ENCODE data around the gene DMPK.

Gene DMPK

DNA sequence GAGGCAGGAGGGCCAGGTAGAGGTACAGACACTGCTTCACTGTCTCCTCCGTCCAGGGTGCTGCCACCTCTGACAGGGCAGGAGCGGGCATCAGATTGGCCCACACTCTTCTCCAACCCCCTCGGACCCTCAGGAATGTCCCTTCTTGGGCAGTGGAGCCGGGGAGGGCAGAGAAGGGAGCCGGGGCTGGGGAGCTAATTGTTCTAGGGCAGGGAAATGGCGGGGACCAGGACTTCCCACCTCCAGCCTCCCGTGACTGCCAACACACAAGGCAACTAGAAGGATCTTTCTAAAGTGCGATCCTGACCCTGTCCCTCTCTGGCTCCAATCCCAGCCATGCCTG, 42.9 kb upstream of the DMPK start:
- no peak for TF ChIP-seq CTCF (IDR thresholded peaks at IDR 0.05; ENCODE audit: low read depth, low read length)
- DNase-seq (ENCODE audit: low read depth in 2 of 2), result no peak
- H3K4me3 ChIP-seq (replicated peaks in 1 of 2; ENCODE audit: low read depth in 2 of 2, low read length in 2 of 2), result no peak overlapping the region

DNA sequence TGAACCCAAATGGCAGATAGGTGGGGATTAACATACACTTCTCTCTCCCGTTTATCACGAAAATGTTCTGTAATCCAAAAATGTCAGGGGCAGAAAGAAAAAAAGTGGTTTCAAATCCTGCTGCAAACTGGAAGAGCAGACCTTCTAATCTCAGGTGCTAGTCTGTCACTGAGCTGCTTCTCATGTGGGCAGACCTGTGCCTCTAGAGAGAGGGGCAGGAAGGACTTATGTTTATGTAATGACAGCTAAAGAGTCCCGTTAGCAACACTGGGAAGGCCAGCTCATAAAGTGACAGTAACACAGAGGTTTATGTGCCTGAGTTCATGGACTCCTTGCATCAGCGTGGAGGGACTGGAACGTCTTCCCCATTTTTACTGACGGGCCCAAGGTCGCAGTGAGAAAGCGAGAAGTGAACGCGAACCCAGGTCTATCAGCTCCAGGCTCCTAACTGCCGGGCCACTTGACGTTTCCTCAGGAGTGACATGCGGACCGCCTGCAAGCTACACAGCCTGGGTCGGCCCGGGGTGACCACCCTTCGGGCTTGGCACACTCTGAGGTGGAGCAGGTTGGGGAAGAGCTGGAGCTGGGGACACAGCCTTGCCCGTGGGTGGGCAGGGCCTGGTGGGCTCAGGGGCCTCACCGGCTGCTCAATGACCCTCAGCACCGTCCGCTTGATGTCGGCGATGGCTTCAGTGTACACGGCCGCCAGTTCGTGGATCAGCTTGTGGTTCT, 42.4 kb upstream of the DMPK start:
- no peak for DNase-seq (ENCODE audit: low read depth in 2 of 2)
- TF ChIP-seq CTCF (IDR thresholded peaks at IDR 0.05; ENCODE audit: low read depth, low read length), result no peak
- no peak overlapping the region for H3K4me3 ChIP-seq (replicated peaks in 1 of 2; ENCODE audit: low read depth in 2 of 2, low read length in 2 of 2)

GRCh38 chr19:45824041-45824471, 41.8 kb upstream of the DMPK start:
- no peak overlapping the region for H3K4me3 ChIP-seq (replicated peaks in 1 of 2; ENCODE audit: low read depth in 2 of 2, low read length in 2 of 2)
- peak in 1 of 2 donors; percentile 14 for DNase-seq (ENCODE audit: low read depth in 2 of 2)
- no peak for TF ChIP-seq CTCF (IDR thresholded peaks at IDR 0.05; ENCODE audit: low read depth, low read length)

DNA sequence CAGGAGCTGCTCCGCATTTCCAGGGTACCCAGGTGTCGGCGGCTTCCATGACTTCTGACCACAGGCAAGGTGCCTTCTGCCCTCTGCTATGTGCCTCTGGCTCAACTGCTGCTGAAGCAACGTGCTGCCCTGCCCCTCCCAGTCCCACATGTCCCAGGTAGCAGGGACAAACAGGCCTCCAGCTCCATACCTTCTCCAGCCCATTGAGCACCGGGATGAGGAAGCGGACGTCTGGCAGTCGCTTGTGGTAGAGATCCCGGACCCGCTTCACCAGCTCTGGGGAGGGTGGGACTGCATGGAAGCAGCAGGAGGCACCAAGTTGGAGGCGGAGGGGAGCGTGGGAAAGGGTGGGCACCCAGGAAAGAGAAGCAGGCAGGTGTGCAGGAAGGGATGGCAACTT, 40.9 kb upstream of the DMPK start:
- no peak for DNase-seq (ENCODE audit: low read depth in 2 of 2)
- no peak overlapping the region for H3K4me3 ChIP-seq (replicated peaks in 1 of 2; ENCODE audit: low read depth in 2 of 2, low read length in 2 of 2)
- TF ChIP-seq CTCF (IDR thresholded peaks at IDR 0.05; ENCODE audit: low read depth, low read length), result no peak

DNA sequence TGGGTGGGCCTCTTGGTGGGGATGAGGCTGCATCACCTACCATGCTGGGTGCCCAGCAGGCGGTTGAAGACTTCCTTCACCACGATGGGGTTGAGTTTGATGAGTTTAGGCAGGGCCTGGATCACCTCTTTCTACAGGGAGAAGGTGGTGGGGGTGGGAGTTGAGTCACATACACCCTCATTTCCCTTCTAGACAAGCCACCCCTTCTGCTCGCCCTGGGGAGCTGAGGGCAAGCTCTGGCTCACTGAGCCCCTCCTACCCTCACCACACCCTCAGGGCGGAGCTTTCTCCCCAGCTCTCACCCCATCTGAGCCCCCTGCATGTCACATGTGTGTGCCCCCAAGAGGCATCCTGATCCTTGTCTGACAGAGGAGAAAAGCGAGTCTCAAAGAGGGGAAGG, 40.4 kb upstream of the DMPK start:
- no peak for DNase-seq (ENCODE audit: low read depth in 2 of 2)
- H3K4me3 ChIP-seq (replicated peaks in 1 of 2; ENCODE audit: low read depth in 2 of 2, low read length in 2 of 2), result no peak overlapping the region
- no peak for TF ChIP-seq CTCF (IDR thresholded peaks at IDR 0.05; ENCODE audit: low read depth, low read length)

- no peak for DNase-seq (ENCODE audit: low read depth in 2 of 2)
- no peak overlapping the region for H3K4me3 ChIP-seq (replicated peaks in 1 of 2; ENCODE audit: low read depth in 2 of 2, low read length in 2 of 2)
- TF ChIP-seq CTCF (IDR thresholded peaks at IDR 0.05; ENCODE audit: low read depth, low read length), result no peak
These were observed 39.3 kb upstream of the DMPK start for GRCh38 chr19:45821570-45821969.

GRCh38 chr19:45821103-45821521, 38.8 kb upstream of the DMPK start:
- no peak for TF ChIP-seq CTCF (IDR thresholded peaks at IDR 0.05; ENCODE audit: low read depth, low read length)
- DNase-seq (ENCODE audit: low read depth in 2 of 2), result no peak
- no peak overlapping the region for H3K4me3 ChIP-seq (replicated peaks in 1 of 2; ENCODE audit: low read depth in 2 of 2, low read length in 2 of 2)
